ENCODE measurements around the gene VASH2. TPM values are rescaled to one million over a fixed set of nuclear protein-coding genes. Genes with fewer than 3 reads are reported as not detected.
"Not testable (repeated sequence)": the region's sequence is repeated elsewhere in the genome, so short reads cannot be mapped to it uniquely, and the experiment has no call there.

VASH2 gene
- total and polyA plus RNA-seq, 2 donors, result 0.82 to 7.6 TPM

DNA sequence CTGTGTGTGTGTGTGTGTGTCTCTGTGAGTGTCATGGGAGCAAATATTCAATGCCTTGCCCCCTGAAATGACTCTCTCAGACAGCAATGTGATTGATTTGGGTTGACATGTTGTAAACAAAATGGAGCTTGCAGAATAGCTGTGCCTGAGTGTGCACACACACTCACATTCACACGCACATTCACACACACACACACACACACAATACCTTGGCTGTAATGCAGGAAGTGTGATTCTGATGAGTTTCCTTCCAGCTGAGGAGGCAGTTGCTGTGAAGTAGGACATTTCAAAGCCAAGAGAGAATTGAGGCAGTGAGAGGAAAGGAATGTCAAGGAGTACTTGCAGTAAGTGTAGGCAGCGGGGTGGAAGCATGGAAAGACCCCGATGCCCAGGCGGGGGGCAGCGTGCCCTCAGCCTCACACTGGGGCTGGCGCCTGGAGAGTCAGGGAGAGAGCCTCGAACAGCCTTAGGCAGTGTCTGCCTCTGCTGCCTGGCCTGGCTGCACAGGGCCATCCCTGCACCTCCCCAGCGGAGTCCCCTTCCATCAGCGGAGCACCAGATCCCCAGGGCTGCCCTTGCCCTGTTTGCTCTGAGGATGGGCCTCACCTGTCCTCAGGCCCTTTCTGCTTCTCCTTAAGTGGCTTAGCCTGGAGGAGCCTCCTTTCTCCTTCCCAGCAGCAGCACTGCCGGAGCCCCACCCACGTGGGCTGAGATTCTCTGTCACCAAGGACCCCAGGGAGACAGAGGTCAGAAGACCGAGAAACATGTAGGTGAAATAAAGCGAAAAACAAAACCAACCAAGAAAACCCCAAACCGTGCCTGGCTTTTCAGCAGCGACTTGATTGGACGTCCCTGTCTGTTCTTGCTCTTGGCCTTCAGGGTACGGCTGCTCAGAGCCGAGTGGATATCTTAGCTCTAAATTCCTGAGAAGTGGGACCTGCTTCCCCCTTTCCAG is 9.2 kb downstream of the VASH2 start:
- Histone ChIP-seq H3K4me3 (ENCODE audit: low read length in 2 of 2) (no peak overlapping the region), H3K9me3 (ENCODE audit: control insufficient read depth in 2 of 2, insufficient read depth in 1 of 2, low read length in 1 of 2) (no peaks in the 10 kb centered on the region), H3K4me1 (ENCODE audit: control insufficient read depth in 2 of 2, insufficient read depth in 2 of 2, low read length in 2 of 2) (peaks cover 3 to 28% of the 10 kb centered on the region in 2 donors), H3K36me3 (ENCODE audit: control insufficient read depth in 2 of 2, insufficient read depth in 2 of 2, low read length in 1 of 2) (no peaks in the 10 kb centered on the region), H3K27ac (ENCODE audit: low read depth in 1 of 2, low read length in 1 of 2) (no peak overlapping the region), H3K27me3 (ENCODE audit: control insufficient read depth in 2 of 2, insufficient read depth in 1 of 2, low read length in 1 of 2) (no peaks in the 10 kb centered on the region)
- WGBS, result 93% methylated on average over 18 of the region's 18 CpGs
- no peak for DNase-seq (ENCODE audit: low read depth in 6 of 9, low spot score in 9 of 9)

DNA sequence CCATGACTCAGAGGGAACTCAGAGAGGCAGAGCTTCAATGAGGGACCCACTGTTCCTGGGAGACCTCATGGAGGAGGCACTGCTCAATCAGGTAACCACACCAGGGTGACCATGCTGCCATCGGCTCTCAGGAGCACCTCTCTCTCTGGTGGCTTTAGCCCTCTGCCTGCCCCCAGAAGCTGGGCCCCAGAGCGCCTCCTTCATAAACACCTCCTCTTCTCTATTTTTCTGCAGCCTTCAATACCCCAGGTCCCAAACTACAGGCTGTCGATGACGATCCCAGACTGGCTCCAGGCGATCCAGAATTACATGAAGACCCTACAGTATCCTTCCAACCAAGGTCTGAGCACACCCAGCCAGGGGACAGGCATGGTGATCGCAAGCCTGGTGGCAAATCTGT is 10.6 kb downstream of the VASH2 start:
- peaks cover 3 to 19% of the 10 kb centered on the region in 2 donors for H3K4me1 ChIP-seq (ENCODE audit: control insufficient read depth in 2 of 2, insufficient read depth in 2 of 2, low read length in 2 of 2)
- no peaks in the 10 kb centered on the region for H3K9me3 ChIP-seq (ENCODE audit: control insufficient read depth in 2 of 2, insufficient read depth in 1 of 2, low read length in 1 of 2)
- no peaks in the 10 kb centered on the region for H3K27me3 ChIP-seq (ENCODE audit: control insufficient read depth in 2 of 2, insufficient read depth in 1 of 2, low read length in 1 of 2)
- H3K27ac ChIP-seq (ENCODE audit: low read depth in 1 of 2, low read length in 1 of 2), result no peak overlapping the region
- no peak for DNase-seq (ENCODE audit: low read depth in 6 of 9, low spot score in 9 of 9)
- WGBS, result 98% methylated on average over 6 of the region's 6 CpGs
- no peaks in the 10 kb centered on the region for H3K36me3 ChIP-seq (ENCODE audit: control insufficient read depth in 2 of 2, insufficient read depth in 2 of 2, low read length in 1 of 2)
- no peak overlapping the region for H3K4me3 ChIP-seq (ENCODE audit: low read length in 2 of 2)

DNA sequence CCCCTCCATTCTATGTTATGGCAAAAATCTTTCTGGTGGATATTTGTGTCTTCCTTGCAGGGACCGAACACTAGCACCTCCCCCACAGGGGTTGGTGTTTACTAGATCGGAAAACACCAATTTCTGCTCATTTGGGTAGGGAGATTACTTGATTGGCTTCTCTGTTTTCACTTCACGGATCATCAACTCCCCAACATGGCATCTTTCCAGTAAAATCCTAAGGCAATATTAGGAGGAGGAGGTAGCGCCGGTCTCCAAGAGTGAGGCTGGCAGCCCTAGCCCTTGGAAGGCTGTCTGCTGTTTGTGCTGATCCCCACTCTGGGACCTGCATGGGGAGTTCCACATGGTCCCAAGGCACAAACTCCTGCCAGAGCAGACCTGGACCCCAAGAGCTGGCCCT is 12.2 kb downstream of the VASH2 start:
- Histone ChIP-seq H3K27ac (ENCODE audit: low read depth in 1 of 2, low read length in 1 of 2) (no peak overlapping the region), H3K4me1 (ENCODE audit: control insufficient read depth in 2 of 2, insufficient read depth in 2 of 2, low read length in 2 of 2) (peaks cover 3 to 21% of the 10 kb centered on the region in 2 donors), H3K9me3 (ENCODE audit: control insufficient read depth in 2 of 2, insufficient read depth in 1 of 2, low read length in 1 of 2) (no peaks in the 10 kb centered on the region), H3K4me3 (ENCODE audit: low read length in 2 of 2) (no peak overlapping the region), H3K27me3 (ENCODE audit: control insufficient read depth in 2 of 2, insufficient read depth in 1 of 2, low read length in 1 of 2) (no peaks in the 10 kb centered on the region), H3K36me3 (ENCODE audit: control insufficient read depth in 2 of 2, insufficient read depth in 2 of 2, low read length in 1 of 2) (no peaks in the 10 kb centered on the region)
- 95% methylated on average over 5 of the region's 5 CpGs for WGBS
- DNase-seq (ENCODE audit: low read depth in 6 of 9, low spot score in 9 of 9), result no peak

DNA sequence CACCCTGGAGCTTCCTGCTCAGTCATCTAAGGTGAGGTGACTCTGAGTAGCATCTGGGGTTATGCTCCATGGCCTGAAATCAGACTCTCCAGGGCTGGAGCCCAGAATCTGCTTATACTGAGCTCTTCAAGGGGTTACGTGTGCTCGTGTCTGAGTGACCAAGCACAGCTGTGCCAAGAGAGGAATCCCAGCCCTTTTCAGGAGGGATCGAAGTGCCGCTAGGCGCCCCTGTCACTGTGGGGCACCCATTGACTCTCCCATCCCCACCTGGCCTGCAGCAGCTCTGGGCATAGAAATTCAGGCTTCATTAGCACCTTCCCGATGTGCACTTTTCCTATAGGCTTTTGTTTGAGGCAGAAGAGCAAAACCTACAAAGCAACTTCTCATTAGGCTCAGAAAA is 13.8 kb downstream of the VASH2 start:
- WGBS, result 90% methylated on average over 6 of the region's 6 CpGs
- no peak overlapping the region for H3K4me3 ChIP-seq (ENCODE audit: low read length in 2 of 2)
- peaks cover 0 to 20% of the 10 kb centered on the region in 2 donors for H3K4me1 ChIP-seq (ENCODE audit: control insufficient read depth in 2 of 2, insufficient read depth in 2 of 2, low read length in 2 of 2)
- H3K27me3 ChIP-seq (ENCODE audit: control insufficient read depth in 2 of 2, insufficient read depth in 1 of 2, low read length in 1 of 2), result no peaks in the 10 kb centered on the region
- H3K27ac ChIP-seq (ENCODE audit: low read depth in 1 of 2, low read length in 1 of 2), result no peak overlapping the region
- H3K9me3 ChIP-seq (ENCODE audit: control insufficient read depth in 2 of 2, insufficient read depth in 1 of 2, low read length in 1 of 2), result no peaks in the 10 kb centered on the region
- DNase-seq (ENCODE audit: low read depth in 6 of 9, low spot score in 9 of 9), result no peak
- H3K36me3 ChIP-seq (ENCODE audit: control insufficient read depth in 2 of 2, insufficient read depth in 2 of 2, low read length in 1 of 2), result no peaks in the 10 kb centered on the region

DNA sequence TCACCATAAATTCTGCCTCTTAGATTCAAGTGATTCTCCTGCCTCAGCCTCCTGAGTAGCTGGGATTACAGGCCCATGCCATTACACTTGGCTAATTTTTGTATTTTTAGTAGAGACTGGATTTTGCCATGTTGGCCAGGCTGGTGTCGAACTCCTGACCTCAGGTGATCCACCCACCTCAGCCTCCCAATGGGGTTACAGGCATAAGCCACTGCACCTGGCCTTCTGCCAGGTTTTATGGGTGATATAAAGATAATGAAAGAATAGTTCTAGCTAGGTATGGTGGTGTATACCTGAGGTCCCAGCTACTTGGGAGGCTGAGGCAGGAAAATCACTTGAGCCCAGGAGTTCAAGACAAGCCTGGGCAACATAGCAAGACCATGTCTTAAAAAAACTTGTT is 14.7 kb downstream of the VASH2 start:
- DNase-seq (ENCODE audit: low read depth in 6 of 9, low spot score in 9 of 9); H3K9me3 ChIP-seq (ENCODE audit: control insufficient read depth in 2 of 2, insufficient read depth in 1 of 2, low read length in 1 of 2); H3K4me3 ChIP-seq (ENCODE audit: low read length in 2 of 2); H3K27ac ChIP-seq (ENCODE audit: low read depth in 1 of 2, low read length in 1 of 2); H3K36me3 ChIP-seq (ENCODE audit: control insufficient read depth in 2 of 2, insufficient read depth in 2 of 2, low read length in 1 of 2); H3K27me3 ChIP-seq (ENCODE audit: control insufficient read depth in 2 of 2, insufficient read depth in 1 of 2, low read length in 1 of 2): not testable (repeated sequence)
- WGBS, result 95% methylated on average over 1 of the region's 1 CpG
- peaks cover 0 to 21% of the 10 kb centered on the region in 2 donors for H3K4me1 ChIP-seq (ENCODE audit: control insufficient read depth in 2 of 2, insufficient read depth in 2 of 2, low read length in 2 of 2)

DNA sequence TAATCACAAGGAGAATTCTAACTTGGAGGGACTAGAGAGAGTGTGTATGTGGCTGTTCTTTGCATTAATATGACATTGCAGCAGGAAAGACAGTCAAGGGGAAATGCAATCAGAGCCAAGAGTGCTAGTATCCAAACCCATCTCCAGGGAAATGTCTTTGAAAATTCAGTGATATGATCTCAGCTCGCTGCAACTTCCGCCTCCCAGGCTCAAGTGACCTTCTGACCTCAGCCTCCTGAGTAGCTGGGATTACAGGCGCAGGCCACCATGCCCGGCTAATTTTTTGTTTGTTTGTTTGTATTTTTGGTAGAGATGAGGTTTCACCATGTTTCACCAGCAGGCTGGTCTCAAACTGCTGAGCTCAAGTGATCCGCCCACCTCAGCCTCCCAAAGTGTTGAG is 16.3 kb downstream of the VASH2 start:
- 96% methylated on average over 5 of the region's 5 CpGs for WGBS
- no peaks in the 10 kb centered on the region for H3K9me3 ChIP-seq (ENCODE audit: control insufficient read depth in 2 of 2, insufficient read depth in 1 of 2, low read length in 1 of 2)
- no peaks in the 10 kb centered on the region for H3K36me3 ChIP-seq (ENCODE audit: control insufficient read depth in 2 of 2, insufficient read depth in 2 of 2, low read length in 1 of 2)
- DNase-seq (ENCODE audit: low read depth in 6 of 9, low spot score in 9 of 9), result no peak
- H3K27ac ChIP-seq (ENCODE audit: low read depth in 1 of 2, low read length in 1 of 2), result no peak overlapping the region
- H3K4me1 ChIP-seq (ENCODE audit: control insufficient read depth in 2 of 2, insufficient read depth in 2 of 2, low read length in 2 of 2), result peaks cover 0 to 23% of the 10 kb centered on the region in 2 donors
- no peaks in the 10 kb centered on the region for H3K27me3 ChIP-seq (ENCODE audit: control insufficient read depth in 2 of 2, insufficient read depth in 1 of 2, low read length in 1 of 2)
- no peak overlapping the region for H3K4me3 ChIP-seq (ENCODE audit: low read length in 2 of 2)

DNA sequence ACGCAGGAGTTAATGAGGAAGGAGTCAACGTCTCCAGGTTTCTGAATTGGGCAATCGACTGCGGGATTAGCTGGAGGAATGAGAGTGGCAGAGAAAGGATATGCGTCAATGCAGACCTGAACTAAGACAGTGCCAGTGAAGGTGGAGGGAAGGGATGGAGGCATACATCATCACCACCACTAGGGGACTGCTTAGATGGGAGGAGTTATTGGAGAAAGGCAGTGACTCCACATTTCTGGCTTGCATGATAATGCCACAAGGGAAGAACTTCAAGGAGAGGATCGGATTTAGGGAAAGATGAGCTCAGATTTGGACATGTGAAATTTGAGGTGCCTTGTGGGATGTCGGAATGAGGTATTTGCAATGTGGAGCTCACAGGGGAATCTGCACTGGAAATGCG is 17.5 kb downstream of the VASH2 start:
- WGBS, result 91% methylated on average over 8 of the region's 8 CpGs
- Histone ChIP-seq H3K36me3 (ENCODE audit: control insufficient read depth in 2 of 2, insufficient read depth in 2 of 2, low read length in 1 of 2) (no peaks in the 10 kb centered on the region), H3K4me1 (ENCODE audit: control insufficient read depth in 2 of 2, insufficient read depth in 2 of 2, low read length in 2 of 2) (peaks cover 0 to 23% of the 10 kb centered on the region in 2 donors), H3K4me3 (ENCODE audit: low read length in 2 of 2) (no peak overlapping the region), H3K9me3 (ENCODE audit: control insufficient read depth in 2 of 2, insufficient read depth in 1 of 2, low read length in 1 of 2) (no peaks in the 10 kb centered on the region), H3K27me3 (ENCODE audit: control insufficient read depth in 2 of 2, insufficient read depth in 1 of 2, low read length in 1 of 2) (no peaks in the 10 kb centered on the region), H3K27ac (ENCODE audit: low read depth in 1 of 2, low read length in 1 of 2) (no peak overlapping the region)
- peak in 1 of 9 donors; percentile 24 for DNase-seq (ENCODE audit: low read depth in 6 of 9, low spot score in 9 of 9)

DNA sequence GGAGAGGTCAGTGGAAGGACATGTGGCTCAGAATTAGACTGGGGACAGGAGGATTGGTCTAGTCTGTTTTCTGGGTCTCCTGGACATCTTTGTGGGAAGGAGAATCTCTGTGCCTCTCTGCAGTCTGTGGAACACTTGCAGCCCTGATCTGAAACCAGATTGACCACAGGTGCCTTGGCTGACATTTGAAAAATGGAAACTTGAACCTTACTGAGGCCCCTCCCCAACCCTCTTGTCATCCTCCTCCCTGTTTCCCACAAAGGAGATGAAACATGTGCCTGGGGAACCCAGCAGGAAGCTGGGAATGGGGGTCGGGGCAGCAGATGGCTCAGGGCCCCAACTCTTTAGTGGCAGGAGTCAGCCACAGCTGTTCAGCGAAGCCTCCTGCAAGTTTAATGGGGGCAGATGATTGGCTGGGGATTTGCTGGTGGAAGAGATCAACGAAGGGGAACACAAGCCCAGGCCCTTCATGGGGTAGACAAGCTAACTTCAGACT is 18.1 kb downstream of the VASH2 start:
- H3K4me3 ChIP-seq (ENCODE audit: low read length in 2 of 2), result no peak overlapping the region
- no peak for DNase-seq (ENCODE audit: low read depth in 6 of 9, low spot score in 9 of 9)
- no peaks in the 10 kb centered on the region for H3K27me3 ChIP-seq (ENCODE audit: control insufficient read depth in 2 of 2, insufficient read depth in 1 of 2, low read length in 1 of 2)
- no peaks in the 10 kb centered on the region for H3K36me3 ChIP-seq (ENCODE audit: control insufficient read depth in 2 of 2, insufficient read depth in 2 of 2, low read length in 1 of 2)
- peaks cover 0 to 23% of the 10 kb centered on the region in 2 donors for H3K4me1 ChIP-seq (ENCODE audit: control insufficient read depth in 2 of 2, insufficient read depth in 2 of 2, low read length in 2 of 2)
- no peaks in the 10 kb centered on the region for H3K9me3 ChIP-seq (ENCODE audit: control insufficient read depth in 2 of 2, insufficient read depth in 1 of 2, low read length in 1 of 2)
- no peak overlapping the region for H3K27ac ChIP-seq (ENCODE audit: low read depth in 1 of 2, low read length in 1 of 2)
- WGBS, result 64% methylated on average over 3 of the region's 3 CpGs

DNA sequence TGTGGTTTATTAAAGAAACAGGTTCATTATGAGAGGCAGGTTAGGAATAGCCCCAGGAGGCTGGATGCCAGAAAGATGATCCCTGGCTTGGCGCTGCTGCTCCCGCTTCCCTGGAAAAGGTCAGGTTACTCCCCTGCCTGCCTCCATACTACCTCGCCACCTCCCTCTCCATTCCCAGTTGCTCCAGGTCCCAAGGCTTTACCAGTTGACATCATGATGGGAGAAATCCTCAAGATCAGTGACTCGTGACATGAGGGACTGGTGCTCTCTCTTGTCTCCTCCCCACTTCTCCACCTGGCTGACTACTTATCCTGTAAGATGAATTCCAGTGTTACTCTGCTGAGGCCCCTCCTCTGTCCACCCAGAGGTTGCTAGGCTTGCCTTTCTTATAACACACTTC is 19.7 kb downstream of the VASH2 start:
- no peak for DNase-seq (ENCODE audit: low read depth in 6 of 9, low spot score in 9 of 9)
- WGBS, result 90% methylated on average over 4 of the region's 4 CpGs
- H3K4me3 ChIP-seq (ENCODE audit: low read length in 2 of 2), result no peak overlapping the region
- H3K4me1 ChIP-seq (ENCODE audit: control insufficient read depth in 2 of 2, insufficient read depth in 2 of 2, low read length in 2 of 2), result peaks cover 0 to 23% of the 10 kb centered on the region in 2 donors
- no peak overlapping the region for H3K27ac ChIP-seq (ENCODE audit: low read depth in 1 of 2, low read length in 1 of 2)
- no peaks in the 10 kb centered on the region for H3K27me3 ChIP-seq (ENCODE audit: control insufficient read depth in 2 of 2, insufficient read depth in 1 of 2, low read length in 1 of 2)
- H3K36me3 ChIP-seq (ENCODE audit: control insufficient read depth in 2 of 2, insufficient read depth in 2 of 2, low read length in 1 of 2), result no peaks in the 10 kb centered on the region
- no peaks in the 10 kb centered on the region for H3K9me3 ChIP-seq (ENCODE audit: control insufficient read depth in 2 of 2, insufficient read depth in 1 of 2, low read length in 1 of 2)

All from thymus (tissue), 11 donors.